UCSD-AML1 (cell line): ENCODE measurements around the gene LILRB3.
A peak's percentile ranks its signal among the peaks of the same experiment; 100 is the strongest.
"Not testable (repeated sequence)": the region's sequence is repeated elsewhere in the genome, so short reads cannot be mapped to it uniquely, and the experiment has no call there.

Experiments used
- DNase-seq: peaks from one replicate; lab custom pipeline; 2025; ENCODE audit not compliant: unreplicated experiment; lab: John Stamatoyannopoulos, UW

The LILRB3 gene

GRCh38 chr19:54214217-54214616 lies 8.6 kb downstream of the LILRB3 start:
- DNase-seq: not testable (repeated sequence)

GRCh38 chr19:54211235-54211634 lies 11.6 kb downstream of the LILRB3 start:
- DNase-seq: no peak

GRCh38 chr19:54209811-54210494 lies 12.9 kb downstream of the LILRB3 start:
- peak; percentile 68 for DNase-seq

- no peak for DNase-seq
Measured at GRCh38 chr19:54209058-54209810, 13.6 kb downstream of the LILRB3 start.

- DNase-seq: no peak
Measured at GRCh38 chr19:54208784-54209057, 14.1 kb downstream of the LILRB3 start.

GRCh38 chr19:54207983-54208783 lies 14.6 kb downstream of the LILRB3 start:
- peak; percentile 87 for DNase-seq

GRCh38 chr19:54207676-54207982 lies 15.2 kb downstream of the LILRB3 start:
- no peak for DNase-seq

- not testable (repeated sequence) for DNase-seq
Measured at GRCh38 chr19:54207193-54207592, 15.6 kb downstream of the LILRB3 start.

- DNase-seq: no peak
Measured at GRCh38 chr19:54206831-54207177, 16.0 kb downstream of the LILRB3 start.

- DNase-seq: no peak
Measured at GRCh38 chr19:54206030-54206830, 16.6 kb downstream of the LILRB3 start.

GRCh38 chr19:54204767-54205468 lies 17.9 kb downstream of the LILRB3 start:
- no peak for DNase-seq

- DNase-seq: no peak
Measured at GRCh38 chr19:54203151-54203611, 19.6 kb downstream of the LILRB3 start.

GRCh38 chr19:54201980-54202379 lies 20.8 kb downstream of the LILRB3 start:
- no peak for DNase-seq

GRCh38 chr19:54201172-54201701 lies 21.6 kb downstream of the LILRB3 start:
- DNase-seq: no peak

- no peak for DNase-seq
Measured at GRCh38 chr19:54199401-54199800, 23.4 kb downstream of the LILRB3 start.

- no peak for DNase-seq
Measured at GRCh38 chr19:54197121-54197520, 25.7 kb downstream of the LILRB3 start.

- DNase-seq: no peak
Measured at GRCh38 chr19:54196536-54196935, 26.3 kb downstream of the LILRB3 start.

GRCh38 chr19:54194463-54194862 lies 28.3 kb downstream of the LILRB3 start:
- DNase-seq: not testable (repeated sequence)

- no peak for DNase-seq
Measured at GRCh38 chr19:54193011-54193410, 29.8 kb downstream of the LILRB3 start.

GRCh38 chr19:54191811-54192453 lies 30.9 kb downstream of the LILRB3 start:
- DNase-seq: no peak
